AG20443 (cell line): Measurements from ENCODE around the gene THBS3.
"Not testable (repeated sequence)": the region's sequence is repeated elsewhere in the genome, so short reads cannot be mapped to it uniquely, and the experiment has no call there.

Experiments used
- DNase-seq: peaks from one replicate; pipeline ENCODE4 v3.0.0; 2012; ENCODE audit warnings: low spot score, mixed read lengths

Gene THBS3

DNA sequence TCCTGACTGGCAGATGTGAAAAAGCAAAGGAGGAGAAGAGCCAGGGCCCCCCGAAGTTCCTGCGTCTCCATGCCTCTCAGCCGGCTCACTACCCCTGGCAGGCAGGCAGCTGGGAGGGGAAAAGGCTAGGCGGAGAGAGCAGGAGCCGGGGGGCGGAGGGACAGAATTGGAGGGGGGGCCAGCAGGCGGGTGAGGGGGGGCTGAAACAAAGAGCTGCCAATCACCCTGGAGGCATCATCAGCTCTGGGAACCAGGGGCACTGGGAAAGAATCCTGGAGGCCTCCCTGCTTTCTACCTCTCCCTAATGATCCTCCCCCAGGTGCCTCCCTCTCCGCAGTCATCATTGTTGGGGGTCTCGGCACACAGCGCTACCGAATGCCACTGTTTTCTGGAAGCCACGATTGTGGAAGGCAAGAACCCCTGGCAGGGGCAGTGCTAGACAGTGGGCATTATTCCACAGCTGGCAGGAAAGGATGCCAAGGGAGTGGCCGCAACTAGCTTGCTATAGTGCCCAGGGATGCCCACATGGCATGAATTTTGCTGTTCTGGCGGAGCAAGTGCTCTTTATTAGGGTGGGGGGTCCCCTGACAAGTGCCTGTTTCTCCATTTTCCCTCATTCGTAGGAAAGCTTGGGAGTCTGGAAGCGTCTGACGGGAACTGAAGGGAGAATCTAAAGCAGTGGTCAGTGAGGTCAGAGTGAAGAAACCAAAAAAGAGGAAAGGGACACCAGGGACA, at the start of gene THBS3:
Gene THBS3, minus strand, starts transcription at position 92 of the 735 bp plus-strand sequence. Its CDS starts 21 bp downstream, at position 71.
- DNase-seq, result peak; percentile 49

DNA sequence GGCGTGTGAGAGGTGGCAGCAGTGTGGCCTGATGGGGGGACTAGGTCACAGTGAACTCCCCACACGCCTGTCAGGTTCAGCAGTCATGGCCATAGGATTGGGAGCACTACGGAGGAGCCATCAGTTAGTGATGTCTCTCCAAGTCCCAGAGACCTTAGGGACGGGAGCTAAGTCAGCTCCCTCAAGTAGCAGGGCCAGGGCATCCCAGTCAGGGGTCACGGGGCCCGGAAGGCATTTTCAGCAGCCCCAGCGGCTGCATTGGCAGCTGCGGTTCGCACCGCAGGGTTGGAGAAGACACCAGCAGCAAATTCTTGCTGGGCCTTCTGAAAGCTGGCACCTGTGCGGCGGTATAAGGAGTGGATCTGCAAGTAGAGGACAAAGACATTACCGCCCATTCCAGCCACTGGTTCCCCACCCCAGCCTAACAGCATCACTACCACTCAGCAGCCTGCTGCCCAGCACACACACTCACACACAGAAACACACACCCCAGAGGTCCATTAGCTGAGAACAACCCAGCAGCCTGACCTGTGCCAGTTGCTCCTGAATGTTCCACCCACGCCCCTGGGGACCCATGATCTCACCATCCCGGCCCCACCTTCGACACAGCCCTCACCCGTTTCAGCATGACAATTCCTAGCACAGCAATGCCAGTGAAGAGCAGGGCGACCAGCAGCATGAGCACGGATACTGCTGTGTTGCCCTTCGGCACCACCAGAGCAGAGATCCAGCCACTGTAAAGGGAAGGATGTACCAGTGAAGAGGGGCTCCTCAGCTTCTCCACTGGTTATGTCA, 48.6 kb upstream of the THBS3 start:
- no peak for DNase-seq

DNA sequence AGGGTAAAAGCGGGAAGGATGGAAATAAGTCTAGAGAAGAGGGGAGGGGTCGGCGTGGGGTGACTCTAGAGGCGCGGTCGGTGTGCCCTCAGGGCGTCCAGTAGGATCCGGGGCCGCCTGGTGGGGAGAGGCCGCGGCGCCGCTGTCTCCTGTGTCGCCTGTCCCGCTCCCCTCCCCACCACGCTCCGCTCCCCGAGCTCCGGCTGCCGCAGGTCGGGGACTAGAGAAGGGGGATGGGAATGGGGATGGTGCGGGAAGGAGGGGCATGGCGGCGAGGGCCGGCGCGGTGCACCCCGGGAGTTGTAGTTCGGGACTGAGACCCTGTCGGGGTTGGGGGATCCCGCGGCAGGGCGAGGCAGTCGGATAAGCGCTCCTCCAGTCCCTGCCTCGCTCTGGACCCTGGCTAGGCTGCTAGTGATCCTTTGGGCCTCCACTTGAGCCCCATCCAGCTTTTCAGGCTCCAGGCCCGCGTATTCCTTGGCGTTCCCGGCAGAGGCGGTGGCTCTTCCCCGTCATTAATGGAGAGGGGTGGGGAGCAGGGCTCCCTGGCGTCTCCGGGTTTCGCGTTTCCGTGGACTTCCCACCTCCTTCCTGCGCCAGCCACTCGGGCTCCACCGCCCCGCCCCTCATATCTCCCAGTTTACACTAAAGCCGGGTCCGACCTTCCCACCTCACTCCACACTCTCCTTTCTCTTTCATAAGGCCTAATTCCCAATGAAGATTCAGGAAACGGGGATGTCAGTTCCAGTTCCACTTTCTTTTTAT, 47.7 kb upstream of the THBS3 start, which contains the start of gene ENTREP3:
Gene ENTREP3, minus strand, starts transcription at position 241 of the 765 bp plus-strand sequence. CDS start 606 bp downstream, outside the sequence.
- peak; percentile 92 for DNase-seq

DNA sequence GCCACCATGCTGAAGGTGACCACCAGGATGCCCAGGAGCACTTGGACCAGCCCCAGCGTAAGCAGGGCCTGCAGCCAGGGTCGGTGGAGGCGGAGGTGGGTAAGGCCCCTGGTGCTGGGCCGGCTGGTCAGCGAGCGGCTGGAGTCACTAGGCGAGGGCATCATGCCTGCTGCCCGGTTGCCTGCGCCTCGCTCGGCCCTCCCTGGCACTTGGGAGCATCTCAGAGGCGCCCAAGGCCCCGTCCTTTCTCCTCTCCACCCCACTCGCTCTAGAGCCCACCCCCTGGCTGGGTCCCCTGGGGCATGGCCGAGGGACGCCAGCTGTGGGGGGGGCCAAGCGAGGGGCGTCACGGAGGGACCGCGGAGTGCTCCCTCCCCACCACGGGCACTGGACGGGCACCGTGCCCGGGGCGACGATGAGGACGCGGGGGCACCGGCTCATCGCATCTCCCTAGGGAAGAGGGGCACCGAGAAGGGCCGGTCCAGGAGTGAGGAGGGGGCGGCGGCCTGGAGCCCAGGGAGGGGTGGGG, 47.1 kb upstream of the THBS3 start:
- peak; percentile 35 for DNase-seq

DNA sequence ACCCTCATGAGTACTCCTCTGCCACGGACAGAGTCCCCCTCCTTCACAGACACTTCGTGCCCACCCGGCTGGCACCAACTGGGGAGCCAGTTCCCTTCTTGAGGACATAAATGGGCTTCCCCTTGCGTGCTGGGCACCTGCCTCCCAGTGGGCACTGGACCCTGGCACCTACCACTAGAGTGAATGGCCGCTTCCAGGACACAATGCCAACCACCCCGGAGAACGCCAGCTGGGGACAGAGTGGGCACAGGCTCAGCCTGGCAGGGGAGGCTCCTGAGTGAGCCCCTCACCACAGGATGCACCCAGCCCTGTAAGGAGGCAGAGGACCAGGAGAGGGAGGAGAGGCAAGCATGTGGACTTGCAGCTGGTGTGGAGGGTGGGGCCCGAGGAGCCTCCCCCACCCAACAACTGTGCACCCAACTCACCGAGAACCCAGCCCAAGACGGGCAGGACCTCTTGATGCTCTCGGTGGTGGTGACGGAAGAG, 46.6 kb upstream of the THBS3 start:
- no peak for DNase-seq

DNA sequence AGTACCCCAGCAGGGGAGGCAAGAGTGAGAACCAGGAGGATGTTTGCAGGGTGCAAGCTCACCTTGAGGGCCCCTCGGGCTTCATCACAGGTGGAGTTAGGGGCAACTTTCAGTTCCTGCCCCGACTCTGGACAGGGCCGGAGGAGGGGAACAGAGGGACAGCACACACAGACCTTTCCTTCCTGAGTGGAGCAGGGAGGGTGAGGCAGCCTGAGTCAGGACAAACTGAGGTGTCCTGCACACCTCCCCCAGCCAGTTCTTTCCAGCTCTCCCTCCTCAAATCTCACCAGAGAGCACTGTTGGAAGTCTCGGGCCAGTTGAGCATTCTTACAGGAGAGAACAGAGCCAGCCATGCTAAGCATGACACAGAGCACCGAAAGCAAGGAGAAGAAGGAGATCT, 46.1 kb upstream of the THBS3 start:
- no peak for DNase-seq

DNA sequence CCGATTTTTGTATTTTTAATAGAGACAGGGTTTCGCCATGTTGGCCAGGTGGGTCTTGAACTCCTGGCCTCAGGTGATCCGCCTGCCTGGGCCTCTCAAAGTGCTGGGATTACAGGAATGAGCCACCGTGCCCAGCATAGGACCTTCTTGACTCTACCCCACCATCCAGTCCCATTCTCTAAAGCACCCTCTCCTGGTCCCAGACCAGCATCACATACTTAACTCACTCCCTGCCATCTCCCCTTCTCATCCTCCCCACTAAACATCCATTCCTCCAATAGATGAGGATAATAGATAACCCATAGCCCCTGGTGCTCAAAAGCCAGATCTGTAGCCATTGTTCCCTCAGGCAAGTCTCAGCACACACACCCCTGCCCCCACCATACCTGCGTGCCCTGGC, 45.5 kb upstream of the THBS3 start:
- no peak for DNase-seq

DNA sequence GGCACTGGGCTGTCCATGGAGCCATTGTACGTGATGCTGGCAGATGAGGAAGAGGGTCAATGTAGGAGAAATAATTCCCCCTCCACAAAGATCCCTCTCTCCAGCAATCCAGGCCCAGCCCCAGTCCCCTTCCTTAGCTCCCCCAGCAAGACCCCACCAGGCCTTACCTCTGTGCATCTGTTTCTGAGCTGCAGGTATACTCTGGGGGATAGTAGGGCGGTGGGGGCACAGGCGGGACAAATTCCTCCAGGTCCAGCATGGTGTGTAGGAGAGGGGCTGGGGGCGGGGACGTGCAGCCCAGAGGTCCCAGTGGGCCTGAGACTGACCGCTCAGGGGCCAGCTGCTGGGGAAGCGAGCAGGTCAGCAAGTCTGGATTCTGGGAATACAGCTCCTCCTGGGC, 43.9 kb upstream of the THBS3 start:
- DNase-seq, result no peak

DNA sequence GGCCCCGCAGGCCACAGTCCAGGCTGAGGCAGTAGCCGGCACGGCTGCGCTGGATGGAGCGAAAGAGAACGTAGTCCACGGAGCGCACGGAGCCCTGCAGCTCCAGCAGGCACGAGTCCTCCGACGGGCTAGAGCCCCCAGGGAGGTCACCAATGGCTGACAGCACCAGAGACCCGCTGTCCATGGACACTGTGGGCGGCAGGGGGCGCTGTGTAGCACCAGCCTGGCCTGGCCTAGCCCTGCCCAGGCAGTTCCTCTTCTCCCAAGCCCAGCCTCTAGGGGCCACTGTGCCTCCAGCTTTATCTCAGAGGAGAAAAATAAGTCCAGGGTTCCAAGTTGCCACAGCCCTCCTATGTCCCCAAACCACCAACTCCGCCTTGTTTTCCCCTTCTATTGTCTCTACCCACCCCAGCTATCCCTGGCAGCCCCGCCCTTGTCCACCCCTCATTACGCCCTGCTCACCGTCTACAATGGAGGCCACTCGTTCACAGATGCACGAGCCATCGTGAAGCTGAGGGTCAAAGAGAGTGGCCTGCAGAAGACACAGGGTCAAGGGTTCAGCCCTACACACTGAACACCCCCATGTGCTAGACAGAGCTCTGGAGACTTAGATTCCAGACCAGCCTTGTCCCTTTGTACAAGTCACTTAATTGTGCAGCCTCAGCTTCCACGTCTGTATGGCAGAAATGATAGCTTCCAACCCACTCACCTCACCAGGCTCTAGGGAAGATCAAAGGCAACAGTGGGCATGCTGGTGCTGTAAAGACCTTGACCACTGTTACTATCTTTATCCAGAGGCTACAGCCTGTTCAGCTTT, 43.1 kb upstream of the THBS3 start:
- DNase-seq, result peak; percentile 95

DNA sequence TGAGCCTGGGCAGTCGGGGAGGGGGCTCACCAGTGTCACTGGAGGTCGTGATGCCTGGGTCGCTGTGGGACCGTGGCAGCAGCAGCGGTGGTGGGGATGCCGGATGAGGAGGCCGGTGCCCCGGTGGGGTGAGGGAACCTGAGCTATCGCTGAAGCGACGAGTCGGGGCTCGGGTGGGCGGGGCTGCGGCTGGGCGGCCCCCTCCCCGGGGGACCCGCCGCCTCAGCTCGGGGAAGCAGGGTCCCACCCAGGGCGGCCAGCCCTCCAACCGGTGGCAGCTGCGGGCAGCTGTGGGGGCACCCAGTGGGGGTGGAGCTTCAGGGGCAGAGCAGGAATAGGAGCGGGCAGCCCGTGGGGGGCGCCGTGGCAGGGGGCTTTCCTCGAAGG, 42.5 kb upstream of the THBS3 start:
- DNase-seq, result no peak

DNA sequence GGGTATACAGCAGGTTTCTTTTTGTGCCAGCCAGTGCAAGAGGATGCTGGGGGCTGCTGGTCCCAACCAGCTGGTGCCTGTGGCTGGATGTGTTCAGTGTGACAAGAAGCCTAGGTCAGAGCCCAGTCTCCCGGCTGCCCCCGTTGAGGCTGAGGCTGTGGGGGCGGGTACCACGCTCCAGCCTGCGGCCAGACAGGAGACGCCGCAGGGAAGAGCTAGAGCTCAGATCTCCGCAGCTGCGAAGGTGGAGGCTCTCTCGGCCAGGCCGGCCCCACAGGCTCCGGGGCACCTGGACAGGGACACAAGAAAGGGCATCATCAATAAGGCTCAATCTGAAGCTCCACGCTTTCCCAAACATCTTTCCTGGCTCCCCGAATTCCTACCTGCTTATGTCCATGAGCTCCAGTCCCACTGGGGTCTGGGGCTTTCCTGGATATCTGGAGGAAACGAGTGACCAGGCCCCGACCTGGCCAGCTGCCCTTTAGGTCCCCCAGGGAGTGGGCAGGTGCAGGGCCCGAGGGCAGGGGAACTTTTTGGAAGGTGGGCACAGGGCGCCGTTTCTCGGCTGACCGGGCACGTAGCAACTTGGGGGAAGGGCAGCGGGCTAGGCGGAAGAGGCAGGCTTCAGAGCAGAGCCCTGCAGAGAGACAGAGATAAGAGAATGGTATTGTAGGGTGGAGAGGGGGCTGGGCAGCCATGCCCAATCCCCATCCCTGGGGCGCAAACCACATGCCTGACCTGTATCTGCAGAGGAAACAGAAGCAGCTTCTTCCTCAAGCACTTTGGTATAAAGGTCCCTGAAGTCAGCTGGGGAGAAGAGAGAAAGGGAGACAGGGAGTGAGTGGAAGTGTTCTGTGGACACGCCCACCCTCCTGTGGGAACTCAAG, 40.2 kb upstream of the THBS3 start:
- DNase-seq, result no peak

DNA sequence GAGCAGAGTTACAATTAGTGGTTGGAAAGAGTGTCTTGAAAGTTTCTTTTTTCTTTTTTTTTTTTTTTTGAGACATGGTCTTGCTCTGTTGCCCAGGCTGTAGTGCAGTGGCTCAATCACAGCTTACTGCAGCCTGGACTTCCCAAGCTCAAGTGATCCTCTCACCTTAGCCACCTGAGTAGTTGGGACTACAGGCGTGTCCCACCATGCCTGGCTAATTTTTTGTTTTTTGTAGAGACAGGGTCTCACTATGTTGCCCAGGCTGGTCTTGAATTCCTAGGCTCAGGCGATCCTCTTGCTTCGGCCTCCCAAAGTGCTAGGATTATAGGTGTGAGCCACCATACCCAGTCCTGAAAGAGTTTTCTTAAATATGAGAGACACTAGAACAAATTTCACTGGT, 39.1 kb upstream of the THBS3 start:
- DNase-seq, result not testable (repeated sequence)

DNA sequence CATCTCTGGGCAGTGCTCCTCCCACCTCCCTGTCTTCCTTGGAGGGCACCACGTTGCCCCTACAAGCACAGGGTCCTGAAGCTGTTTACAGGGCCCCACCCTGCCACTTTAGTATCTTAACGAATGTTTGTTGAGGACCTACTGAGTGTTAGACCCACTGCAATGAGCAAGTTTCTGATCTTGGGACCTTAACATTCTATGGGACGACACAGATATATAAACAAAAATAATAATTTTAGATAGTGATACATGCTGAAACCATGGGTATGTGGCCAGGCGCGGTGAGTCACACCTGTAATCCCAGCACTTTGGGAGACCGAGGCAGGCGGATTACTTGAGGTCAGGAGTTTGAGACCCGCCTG, 37.4 kb upstream of the THBS3 start:
- no peak for DNase-seq

DNA sequence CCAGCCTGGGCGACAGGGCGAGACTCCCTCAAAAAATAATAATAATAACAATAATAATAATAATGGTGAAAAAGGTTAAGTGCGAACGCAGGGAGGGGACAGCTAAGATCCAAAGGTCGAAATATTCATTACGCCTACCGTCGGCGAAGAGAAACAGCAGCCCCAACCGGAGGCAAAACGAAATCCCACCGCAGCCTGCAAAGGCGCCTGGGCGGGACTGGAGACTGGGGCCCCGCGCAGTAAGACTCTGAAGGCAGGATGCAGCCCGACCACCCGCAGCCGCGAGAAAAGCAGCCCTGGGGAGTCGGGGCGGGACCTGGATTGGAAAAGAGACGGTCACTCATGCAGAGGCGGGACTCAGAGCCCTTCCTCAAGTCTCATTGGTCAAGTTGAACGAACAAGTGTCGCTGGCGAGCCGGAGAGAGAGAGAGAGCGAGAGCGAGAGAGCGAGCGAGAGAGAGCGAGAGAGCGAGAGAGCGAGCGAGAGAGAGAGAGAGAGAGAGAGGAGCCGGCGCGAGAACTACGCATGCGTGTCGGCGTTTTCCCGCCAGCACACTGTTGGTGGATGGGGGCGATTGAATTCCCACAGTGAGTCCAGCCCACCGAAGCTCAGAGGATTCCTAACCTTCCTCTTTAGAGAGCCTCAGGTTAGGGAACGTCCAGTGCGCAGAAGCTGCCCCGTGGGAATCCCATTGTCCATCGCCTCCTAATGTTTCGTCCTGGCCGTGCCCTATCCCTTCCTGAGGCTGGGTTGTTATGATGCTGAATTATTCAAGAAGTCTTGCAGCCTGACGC, 36.9 kb upstream of the THBS3 start:
- peak; percentile 95 for DNase-seq

DNA sequence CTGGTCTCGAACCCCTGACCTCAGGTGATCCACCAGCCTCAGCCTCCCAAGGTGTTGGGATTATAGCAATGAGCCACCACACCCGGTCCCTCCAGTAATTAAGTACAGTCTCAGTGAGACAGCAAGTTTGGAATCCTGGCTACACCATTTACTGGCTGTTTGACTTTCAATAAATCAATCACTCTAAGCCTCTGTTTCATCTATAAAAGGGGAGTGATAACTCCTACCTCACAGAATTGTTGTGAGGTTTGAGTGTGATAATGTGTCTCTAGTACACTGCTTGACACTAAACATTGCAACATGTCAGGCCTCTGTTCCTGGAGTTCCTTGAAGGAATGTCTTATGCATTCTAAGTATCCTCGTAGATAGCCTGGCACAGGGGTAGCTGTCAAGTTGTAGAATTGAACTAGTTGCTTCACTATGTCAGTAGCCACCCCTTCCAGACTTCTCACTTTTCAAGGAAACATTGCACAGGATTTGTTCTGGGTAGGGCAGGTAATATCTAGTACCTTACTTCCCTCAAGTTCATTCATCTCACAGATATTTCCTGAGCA, 35.2 kb upstream of the THBS3 start:
- DNase-seq, result no peak

DNA sequence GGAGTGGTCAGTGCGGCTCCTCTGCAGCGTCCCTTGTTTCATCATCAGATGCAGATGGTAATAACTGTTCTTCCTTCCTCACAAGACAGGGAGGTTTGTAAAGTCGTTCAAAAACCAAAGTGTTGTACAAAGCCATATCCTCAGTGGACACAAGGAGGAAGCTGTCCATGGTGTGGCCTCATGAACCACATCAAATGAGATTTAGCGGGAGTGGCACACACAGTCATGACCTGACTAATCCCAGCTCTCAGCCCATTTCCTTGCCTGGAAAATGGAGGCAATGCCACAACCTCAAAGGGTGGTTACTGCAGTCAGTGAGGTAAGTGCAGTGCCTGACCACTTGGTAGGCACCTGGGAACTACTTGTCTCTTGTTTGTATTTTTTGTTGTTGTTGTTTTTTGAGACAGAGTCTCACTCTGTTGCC, 34.2 kb upstream of the THBS3 start:
- no peak for DNase-seq

DNA sequence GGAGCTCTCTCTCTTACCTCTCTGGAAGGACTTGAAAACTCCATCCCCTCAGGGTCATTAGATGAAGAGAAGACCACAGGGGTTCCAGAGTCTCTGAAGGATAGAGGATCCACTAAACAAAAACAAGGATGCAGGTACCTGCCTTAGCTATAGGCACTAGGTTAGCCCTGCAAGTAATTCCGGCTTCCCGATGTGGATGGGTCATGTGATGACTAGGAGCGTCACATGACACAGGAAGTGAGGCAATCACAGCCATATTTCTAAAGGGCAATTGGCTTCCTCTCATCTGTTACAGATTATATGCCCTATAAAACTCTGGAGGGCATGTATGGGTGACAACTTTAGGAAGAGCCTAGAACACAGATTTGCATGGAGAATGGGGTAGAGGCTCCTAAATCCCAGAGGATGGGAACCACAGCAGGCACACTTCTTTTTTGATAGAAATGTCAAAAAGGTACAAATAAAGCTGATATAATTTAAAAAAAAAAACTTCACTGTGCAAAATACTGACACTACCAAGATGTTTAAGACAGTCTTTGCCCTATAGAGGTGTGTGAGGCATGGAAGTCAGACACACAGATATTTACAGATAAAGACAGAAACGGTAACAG, 33.5 kb upstream of the THBS3 start:
- DNase-seq, result peak; percentile 75

DNA sequence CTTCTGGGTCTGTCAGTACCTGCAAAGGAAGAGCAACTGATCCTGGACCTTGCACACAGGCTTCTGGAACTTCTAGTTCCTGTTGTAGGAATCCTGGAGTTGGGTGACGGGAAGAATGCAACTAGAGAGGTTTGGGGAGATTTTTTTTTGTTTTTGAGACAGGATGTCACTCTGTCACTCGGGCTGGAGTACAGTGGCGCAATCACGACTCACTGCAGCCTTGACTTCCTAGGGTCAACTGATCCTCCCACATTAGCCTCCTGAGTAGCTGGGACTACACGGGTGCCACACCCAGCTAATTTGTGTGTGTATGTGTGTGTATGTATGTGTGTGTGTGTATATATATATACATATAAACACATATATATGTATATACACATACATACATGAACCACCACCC, 28.8 kb upstream of the THBS3 start:
- DNase-seq, result no peak

DNA sequence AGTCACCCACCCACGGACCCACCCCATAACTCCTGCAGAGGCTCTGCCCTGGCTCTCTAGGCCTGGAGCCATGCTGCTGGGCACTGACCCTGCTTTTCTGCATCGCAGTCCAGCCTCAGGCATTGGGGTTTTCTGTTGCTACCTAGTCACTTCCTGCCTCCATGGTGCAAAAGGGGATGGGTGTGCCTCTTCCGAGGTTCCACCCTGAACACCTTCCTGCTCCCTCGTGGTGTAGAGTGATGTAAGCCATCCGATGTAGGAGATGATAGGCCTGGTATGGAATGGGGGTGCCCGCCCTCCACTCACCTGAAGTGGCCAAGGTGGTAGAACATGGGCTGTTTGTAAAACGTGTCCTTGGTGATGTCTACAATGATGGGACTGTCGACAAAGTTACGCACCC, 27.7 kb upstream of the THBS3 start:
- DNase-seq, result not testable (repeated sequence)
